ENCODE results near the gene AGO4.
"Not testable (repeated sequence)": the region's sequence is repeated elsewhere in the genome, so short reads cannot be mapped to it uniquely, and the experiment has no call there.

Gene AGO4

DNA sequence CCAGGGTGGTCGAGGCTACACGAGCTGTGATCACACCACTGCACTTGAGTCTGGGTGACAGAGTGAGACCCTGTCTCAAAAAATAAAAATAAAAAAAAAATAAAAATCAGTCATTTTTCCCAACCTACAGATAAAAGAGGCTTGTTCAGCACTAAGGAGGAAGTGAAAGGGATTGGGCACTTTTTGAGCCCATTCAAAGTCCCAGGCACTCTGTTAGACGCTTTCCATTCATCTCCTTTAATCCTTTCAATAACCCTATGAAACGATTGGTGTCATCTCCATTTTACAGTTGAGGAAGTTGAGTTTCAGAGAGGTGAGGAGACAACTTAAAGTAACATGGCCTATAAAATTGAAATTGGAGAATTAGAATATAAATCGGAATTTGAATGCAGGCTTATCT is 10.4 kb upstream of the AGO4 start:
- Mint-ChIP-seq H3K4me1 (peaks cover 2% of the 10 kb centered on the region), H3K4me3 (no peak overlapping the region), H3K27ac (no peak overlapping the region), H3K36me3 (no peaks in the 10 kb centered on the region), H3K9me3 (no peaks in the 10 kb centered on the region), H3K27me3 (peaks cover 4% of the 10 kb centered on the region)
- CTCF ChIA-PET: no interaction called here
- no peak for DNase-seq

DNA sequence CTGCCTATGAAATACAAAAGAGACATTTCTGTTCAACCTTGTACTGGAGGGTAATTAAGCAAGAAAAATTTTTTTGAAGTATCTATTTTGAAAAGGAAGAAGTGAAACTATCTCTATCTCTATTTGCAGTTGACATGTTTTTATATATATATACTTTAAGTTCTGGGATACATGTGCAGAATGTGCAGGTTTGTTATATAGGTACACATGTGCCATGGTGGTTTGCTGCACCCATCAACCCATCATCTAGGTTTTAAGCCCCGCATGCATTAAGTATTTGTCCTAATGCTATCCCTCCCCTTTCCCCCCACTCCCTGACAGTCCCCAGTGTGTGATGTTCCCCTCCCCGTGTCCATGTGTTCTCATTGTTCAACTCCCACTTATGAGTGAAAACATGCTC is 9.8 kb upstream of the AGO4 start:
- H3K27ac Mint-ChIP-seq, H3K4me3 Mint-ChIP-seq, CTCF ChIA-PET: not testable (repeated sequence)

DNA sequence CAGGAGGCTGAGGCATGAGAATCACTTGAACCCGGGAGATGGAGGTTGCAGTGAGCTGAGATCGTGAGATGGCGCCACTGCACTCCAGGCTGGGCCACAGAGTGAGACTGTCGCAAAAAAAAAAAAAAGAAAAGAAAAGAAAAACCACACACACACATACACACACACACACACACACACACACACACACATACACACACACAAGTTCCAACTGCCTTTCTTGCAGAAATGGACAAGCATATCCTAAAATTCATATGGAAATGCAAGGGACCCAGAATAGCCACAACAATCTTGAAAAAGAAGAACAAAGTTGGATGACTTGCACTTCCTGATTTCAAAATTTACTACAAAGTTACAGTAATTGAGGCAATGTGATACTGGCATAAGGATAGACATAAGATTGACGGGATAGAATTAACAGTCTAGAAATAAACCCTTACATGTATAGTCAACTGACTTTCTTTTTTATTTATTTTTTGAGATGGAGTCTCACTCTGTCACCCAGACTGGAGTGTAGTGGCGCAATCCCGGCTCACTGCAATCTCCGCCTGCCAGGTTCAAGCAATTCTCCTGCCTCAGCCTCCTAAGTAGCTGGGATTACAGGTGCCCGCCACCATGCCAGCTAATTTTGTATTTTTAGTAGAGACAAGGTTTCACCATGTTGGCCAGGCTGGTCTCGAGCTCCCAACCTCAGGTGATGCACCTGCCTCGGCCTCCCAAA is 7.5 kb upstream of the AGO4 start:
- H3K4me1 Mint-ChIP-seq: peaks cover 13% of the 10 kb centered on the region
- H3K36me3 Mint-ChIP-seq, CTCF ChIA-PET, DNase-seq, H3K27ac Mint-ChIP-seq, H3K4me3 Mint-ChIP-seq, H3K27me3 Mint-ChIP-seq, H3K9me3 Mint-ChIP-seq: not testable (repeated sequence)

More for the DNA sequence above, 9.8 kb upstream of the AGO4 start:
- H3K9me3 Mint-ChIP-seq, DNase-seq, H3K27me3 Mint-ChIP-seq, H3K4me1 Mint-ChIP-seq, H3K36me3 Mint-ChIP-seq: not testable (repeated sequence)

DNA sequence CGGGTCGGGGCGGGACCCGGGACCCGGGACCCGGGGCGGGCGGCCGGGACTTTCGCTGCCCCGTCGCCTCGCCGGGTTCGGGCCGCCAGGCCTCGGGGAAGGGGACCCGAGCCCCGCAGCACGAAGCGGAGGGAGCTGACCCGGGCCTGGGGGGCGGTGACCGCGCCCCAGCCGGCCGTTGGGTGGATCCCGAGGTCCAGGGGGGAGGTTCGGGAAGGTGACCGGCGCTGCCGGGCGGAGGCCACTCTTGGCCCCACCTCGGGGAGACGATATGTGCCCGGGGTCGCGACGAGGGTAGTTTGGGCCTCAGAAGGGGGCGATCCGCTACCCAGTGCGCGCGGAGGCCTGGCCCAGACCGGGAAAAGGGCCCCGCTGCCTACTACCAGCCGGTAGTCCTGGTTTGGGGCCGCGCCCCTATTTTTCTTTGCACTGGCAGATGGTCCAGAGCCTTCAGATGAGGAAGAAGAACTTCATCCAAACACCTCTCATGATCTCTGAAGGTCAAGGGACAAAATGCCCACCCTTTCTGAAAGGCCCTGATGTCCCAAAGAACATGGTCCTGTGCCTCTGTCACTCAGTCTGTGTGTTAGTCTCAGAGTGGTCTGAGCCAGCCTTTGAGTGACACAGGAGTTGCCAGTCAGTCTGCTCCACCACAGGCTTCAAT is 766 bp downstream of the AGO4 start:
- Mint-ChIP-seq H3K4me1 (peaks cover 49% of the 10 kb centered on the region), H3K27me3 (peaks cover 10% of the 10 kb centered on the region), H3K27ac (peak overlapping the region; percentile 77), H3K36me3 (no peaks in the 10 kb centered on the region), H3K4me3 (peak overlapping the region; percentile 82), H3K9me3 (no peaks in the 10 kb centered on the region)
- peak; percentile 45 for DNase-seq
- CTCF ChIA-PET: no interaction called here

DNA sequence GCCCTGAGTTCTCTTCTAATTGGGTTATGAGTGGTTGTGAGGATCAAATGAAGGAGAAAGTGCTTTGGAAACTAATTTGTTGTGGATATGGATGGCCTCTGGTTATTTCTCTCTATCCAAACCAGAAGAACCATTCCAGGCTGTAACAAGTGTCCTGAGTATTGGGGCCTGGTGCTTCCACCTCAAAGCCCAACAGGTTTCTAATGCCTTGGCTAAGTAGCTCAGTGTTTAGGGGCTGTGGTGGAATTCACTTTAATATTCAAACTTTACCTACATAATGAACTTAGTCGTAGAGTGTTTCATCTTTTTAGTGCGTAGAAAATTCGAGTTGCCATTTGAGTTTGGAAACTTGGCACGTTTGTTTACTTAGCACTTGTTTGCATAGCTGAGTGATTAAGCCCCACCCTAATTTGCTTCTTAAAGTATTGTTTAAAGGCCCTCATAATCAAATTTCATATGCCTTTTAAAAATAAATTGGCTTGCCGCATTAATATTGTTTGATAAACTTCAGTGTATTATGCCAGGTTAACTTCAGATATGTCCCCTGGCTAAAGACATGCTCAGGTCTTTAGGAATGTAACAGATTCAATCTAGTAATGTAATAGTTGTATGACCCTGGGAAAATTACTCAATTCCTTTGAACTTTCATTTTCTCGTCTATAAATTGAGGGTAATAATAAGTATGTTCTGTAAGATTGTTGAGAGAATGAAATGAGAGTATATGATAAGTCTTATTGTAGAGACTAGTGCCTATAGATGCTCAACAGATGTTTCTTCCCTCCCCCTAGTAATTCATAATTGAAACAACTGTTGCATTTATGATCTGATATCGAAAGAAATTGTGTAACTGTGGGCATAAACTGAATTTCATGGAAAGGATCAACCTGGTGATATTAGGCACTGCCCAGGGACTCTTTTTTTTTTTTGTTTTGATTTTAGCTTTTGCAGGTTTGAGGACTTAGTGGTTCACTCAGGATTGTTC is 1.6 kb downstream of the AGO4 start:
- Mint-ChIP-seq H3K36me3 (no peaks in the 10 kb centered on the region), H3K9me3 (no peaks in the 10 kb centered on the region), H3K27ac (peak overlapping the region; percentile 77), H3K4me1 (peaks cover 45% of the 10 kb centered on the region), H3K4me3 (peak overlapping the region; percentile 82), H3K27me3 (peaks cover 10% of the 10 kb centered on the region)
- CTCF ChIA-PET: no interaction called here
- DNase-seq: no peak

DNA sequence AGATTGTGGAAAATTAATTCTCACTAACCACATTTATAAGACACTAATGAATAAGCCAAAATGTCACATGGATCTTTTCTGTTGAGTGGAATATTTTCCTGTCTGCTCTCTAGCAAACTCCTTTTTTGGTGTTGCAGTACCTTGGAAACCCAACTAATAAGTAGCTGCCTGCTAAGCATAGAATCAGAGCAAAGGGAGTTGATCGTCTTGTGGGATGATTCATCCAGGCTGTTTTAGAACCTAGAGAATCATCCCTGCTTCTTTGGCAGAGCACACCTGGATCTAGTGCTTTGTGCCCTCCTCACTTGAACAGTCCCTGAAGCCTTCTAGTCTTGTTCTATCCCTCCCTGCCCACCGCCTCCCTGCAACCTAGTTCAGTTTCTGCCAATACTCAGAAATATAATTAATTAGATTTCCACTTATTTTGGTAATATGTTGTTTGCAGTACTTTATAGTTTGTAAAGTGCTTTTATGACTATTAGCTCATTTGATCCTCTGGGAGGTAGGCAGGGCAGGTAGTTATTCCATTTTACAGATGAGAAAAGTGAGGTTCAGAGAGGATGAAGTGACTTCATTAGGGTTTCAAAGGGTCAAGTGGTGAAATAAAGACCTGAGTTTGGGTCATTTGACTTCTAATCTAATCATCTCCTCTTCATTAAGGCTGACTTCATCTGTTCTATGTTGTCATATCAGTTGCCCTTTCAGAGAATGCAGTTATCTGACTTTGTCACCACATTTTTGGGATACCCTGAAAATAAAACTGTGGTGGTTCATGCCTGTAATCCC is 2.5 kb downstream of the AGO4 start:
- Mint-ChIP-seq H3K4me1 (peaks cover 39% of the 10 kb centered on the region), H3K9me3 (no peaks in the 10 kb centered on the region), H3K27ac (no peak overlapping the region), H3K4me3 (peak overlapping the region; percentile 82), H3K27me3 (peaks cover 10% of the 10 kb centered on the region), H3K36me3 (no peaks in the 10 kb centered on the region)
- DNase-seq: no peak
- CTCF ChIA-PET: no interaction called here

DNA sequence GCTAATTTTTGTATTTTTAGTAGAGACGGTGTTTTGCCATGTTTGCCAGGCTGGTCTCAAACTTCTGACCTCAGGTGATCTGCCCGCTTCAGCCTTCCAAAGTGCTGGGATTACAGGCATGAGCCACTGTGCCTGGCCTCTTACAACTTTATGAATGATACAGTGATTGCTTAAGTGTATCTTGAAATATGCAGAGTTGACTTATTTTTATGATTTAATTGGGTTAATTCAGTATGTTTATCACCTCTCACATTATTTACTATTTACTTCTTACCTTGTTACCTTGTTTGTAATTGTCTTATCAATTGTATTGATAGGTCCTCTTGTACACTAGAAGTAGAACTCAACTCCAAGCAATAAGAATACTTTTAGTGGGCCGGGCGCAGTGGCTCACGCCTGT is 4.9 kb downstream of the AGO4 start:
- H3K27ac Mint-ChIP-seq, H3K36me3 Mint-ChIP-seq, H3K27me3 Mint-ChIP-seq, H3K4me3 Mint-ChIP-seq, H3K9me3 Mint-ChIP-seq, DNase-seq: not testable (repeated sequence)
- peaks cover 32% of the 10 kb centered on the region for H3K4me1 Mint-ChIP-seq
- CTCF ChIA-PET: interaction anchor here (0.9 kb wide), 1 partner anchor 45 kb away, joined by 3 read pairs; no protein-coding TSS in a partner anchor

DNA sequence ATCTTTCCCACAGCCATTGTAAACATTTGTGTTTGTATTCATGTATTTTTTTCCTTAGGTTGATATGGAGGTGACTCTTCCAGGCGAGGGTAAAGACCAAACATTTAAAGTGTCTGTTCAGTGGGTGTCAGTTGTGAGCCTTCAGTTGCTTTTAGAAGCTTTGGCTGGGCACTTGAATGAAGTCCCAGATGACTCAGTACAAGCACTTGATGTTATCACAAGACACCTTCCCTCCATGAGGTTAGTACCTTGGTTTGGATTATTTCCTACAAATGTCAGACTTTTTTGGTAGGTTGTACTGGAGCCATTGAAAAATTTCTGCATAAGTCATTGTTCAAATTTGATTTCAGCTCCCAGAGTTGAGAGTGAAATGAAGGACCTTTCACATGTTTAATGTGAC is 17.4 kb downstream of the AGO4 start:
- CTCF ChIA-PET: no interaction called here
- no peak for DNase-seq
- no peak overlapping the region for H3K27ac Mint-ChIP-seq
- peaks cover 7% of the 10 kb centered on the region for H3K36me3 Mint-ChIP-seq
- H3K4me3 Mint-ChIP-seq: no peak overlapping the region
- no peaks in the 10 kb centered on the region for H3K4me1 Mint-ChIP-seq
- H3K9me3 Mint-ChIP-seq: no peaks in the 10 kb centered on the region
- H3K27me3 Mint-ChIP-seq: no peaks in the 10 kb centered on the region

DNA sequence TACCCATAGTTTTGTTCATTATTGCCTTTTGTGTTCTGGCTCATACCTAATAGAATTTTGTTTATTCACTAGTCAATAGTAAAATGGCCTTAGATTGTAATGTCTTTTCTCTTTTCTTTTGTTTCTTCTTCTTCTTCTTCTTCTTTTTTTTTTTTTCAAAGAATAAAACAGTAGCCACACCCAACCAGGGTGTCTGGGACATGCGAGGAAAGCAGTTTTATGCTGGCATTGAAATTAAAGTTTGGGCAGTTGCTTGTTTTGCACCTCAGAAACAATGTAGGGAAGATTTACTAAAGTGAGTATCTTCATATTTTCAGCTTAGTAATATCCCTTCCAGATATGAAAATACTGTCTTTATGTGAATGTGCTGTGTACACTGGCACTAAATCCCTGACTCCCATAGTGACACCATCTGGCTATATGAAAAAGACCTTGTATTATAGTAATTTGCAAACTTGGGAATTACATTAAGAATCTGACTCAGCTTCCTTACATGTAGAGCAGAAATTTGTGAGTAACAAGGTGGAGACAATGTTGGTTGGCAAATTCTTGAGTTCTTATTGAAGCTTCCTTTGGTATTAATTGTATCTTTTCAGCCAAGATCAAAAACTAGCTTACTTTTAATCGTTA is 24.6 kb downstream of the AGO4 start:
- CTCF ChIA-PET: interaction anchor here (0.8 kb wide), 2 partner anchors 9 to 19 kb away, joined by 3 to 4 read pairs; no protein-coding TSS in a partner anchor
- H3K36me3 Mint-ChIP-seq: peaks cover 26% of the 10 kb centered on the region
- no peaks in the 10 kb centered on the region for H3K4me1 Mint-ChIP-seq
- no peak for DNase-seq
- H3K4me3 Mint-ChIP-seq: no peak overlapping the region
- no peaks in the 10 kb centered on the region for H3K9me3 Mint-ChIP-seq
- H3K27ac Mint-ChIP-seq: no peak overlapping the region
- H3K27me3 Mint-ChIP-seq: no peaks in the 10 kb centered on the region

DNA sequence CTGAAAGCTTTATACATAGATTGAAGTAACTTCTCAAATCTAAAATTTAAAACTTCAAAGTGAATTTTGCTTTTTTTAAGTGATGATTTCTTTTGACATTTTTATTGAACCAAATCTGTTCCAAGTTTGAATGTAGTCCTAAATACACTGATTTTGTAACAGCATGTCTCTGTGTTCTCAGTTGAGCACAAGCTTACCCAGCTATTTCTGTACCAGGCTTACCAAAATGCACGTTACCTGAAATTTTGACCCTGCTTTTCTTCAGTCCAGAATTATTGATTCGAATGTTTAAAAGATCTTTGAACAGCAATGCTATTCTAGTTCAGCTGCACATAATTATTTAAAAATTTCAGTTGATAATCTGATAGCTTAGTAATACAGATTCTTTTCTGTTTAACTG is 25.6 kb downstream of the AGO4 start:
- Mint-ChIP-seq H3K9me3 (no peaks in the 10 kb centered on the region), H3K36me3 (peaks cover 26% of the 10 kb centered on the region), H3K4me1 (no peaks in the 10 kb centered on the region), H3K4me3 (no peak overlapping the region), H3K27ac (no peak overlapping the region), H3K27me3 (no peaks in the 10 kb centered on the region)
- CTCF ChIA-PET: no interaction called here
- DNase-seq: no peak

DNA sequence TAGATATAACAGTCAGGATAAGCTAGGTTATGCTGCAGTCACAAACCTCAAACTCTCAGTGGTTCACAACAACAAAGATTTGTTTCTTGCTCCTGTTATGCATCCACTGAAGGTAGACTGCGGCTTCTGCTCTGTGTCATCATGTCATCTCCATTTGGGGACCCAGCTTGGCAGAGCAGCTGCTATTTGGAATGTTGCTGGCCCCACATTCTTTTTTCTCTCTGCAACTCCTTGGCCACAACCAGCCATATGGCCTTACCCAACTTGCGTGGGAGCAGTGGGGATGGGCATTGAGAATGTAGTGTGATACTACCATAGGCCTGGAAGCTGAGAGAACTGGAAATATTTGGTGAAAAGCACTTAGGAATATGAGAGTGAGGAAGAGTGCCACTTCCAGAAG is 26.4 kb downstream of the AGO4 start:
- no peak for DNase-seq
- Mint-ChIP-seq H3K36me3 (peaks cover 26% of the 10 kb centered on the region), H3K4me1 (no peaks in the 10 kb centered on the region), H3K9me3 (no peaks in the 10 kb centered on the region), H3K4me3 (no peak overlapping the region), H3K27me3 (no peaks in the 10 kb centered on the region), H3K27ac (no peak overlapping the region)
- CTCF ChIA-PET: no interaction called here

DNA sequence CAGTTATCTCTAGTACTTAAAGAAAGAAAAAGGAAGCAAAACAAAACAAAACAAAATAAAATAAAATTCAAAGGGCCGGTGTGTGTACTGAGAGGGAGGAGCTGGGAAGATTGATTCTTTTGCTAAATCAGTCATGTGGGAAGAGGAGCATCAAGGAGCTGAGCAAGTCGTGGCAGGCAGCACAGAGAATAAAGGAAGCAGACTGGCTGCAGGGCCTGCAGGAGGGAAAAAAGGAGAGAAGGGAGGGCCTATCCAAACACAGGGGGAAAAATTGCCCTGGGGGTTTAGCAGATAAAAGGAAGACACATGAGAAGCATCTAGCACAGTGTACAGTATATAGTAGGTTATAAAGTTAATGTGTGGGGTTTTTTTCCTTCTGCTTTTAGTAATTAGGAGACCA is 27.6 kb downstream of the AGO4 start:
- Mint-ChIP-seq H3K36me3 (peaks cover 26% of the 10 kb centered on the region), H3K4me3 (no peak overlapping the region), H3K4me1 (no peaks in the 10 kb centered on the region), H3K27ac (no peak overlapping the region), H3K9me3 (no peaks in the 10 kb centered on the region), H3K27me3 (no peaks in the 10 kb centered on the region)
- CTCF ChIA-PET: no interaction called here
- no peak for DNase-seq

DNA sequence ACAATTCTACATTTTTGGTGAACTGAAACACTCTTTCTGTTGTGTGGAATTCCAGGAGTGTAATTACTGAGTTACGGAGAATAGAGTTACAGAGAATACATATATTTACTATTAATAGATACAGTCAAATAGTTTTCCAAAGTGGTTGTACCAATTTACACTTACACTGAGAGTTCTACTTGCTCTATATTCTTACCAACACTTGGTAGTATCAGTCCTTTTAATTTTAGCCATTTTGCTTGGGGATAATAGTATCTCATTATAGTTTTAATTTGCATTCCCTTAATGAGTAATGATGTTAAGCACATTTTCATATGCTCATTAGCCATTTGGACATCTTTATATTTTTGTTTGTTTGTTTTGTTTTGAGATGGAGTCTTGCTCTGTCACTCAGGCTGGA is 28.9 kb downstream of the AGO4 start:
- Mint-ChIP-seq H3K4me3 (no peak overlapping the region), H3K27me3 (no peaks in the 10 kb centered on the region), H3K36me3 (peaks cover 24% of the 10 kb centered on the region), H3K27ac (no peak overlapping the region), H3K4me1 (no peaks in the 10 kb centered on the region), H3K9me3 (no peaks in the 10 kb centered on the region)
- CTCF ChIA-PET: no interaction called here
- no peak for DNase-seq

Measured in activated naive CD4-positive, alpha-beta T cell treated with anti-CD3 and anti-CD28 coated beads, Interleukin-2, amount 10 ng/mL, durations not matched to agents 7 days and 5 days (primary cell).